ENCODE data around the gene LRP2BP. TPM values are rescaled to one million over a fixed set of nuclear protein-coding genes. Genes with fewer than 3 reads are reported as not detected.

The LRP2BP gene
- total RNA-seq, 1 donor, result 1.3 TPM

- DNase-seq (ENCODE audit: low read depth), result no peak
- H3K4me3 ChIP-seq (ENCODE audit: low read depth, low read length), result no peak overlapping the region
- TF ChIP-seq CTCF (IDR thresholded peaks at IDR 0.05; ENCODE audit: insufficient read depth, low read depth, low read length), result no peak
Observed at GRCh38 chr4:185426960-185427688, 31.4 kb upstream of the LRP2BP start.

GRCh38 chr4:185425647-185426352 lies 30.1 kb upstream of the LRP2BP start, which contains the start of gene UFSP2:
Gene UFSP2 (minus strand): TSS chr4:185425964. CDS start chr4:185425868, 96 bp downstream.
- no peak for TF ChIP-seq CTCF (IDR thresholded peaks at IDR 0.05; ENCODE audit: insufficient read depth, low read depth, low read length)
- H3K4me3 ChIP-seq (ENCODE audit: low read depth, low read length), result peak within 1 kb of the TSS; percentile 84
- peak; percentile 92 for DNase-seq (ENCODE audit: low read depth)

- no peak for TF ChIP-seq CTCF (IDR thresholded peaks at IDR 0.05; ENCODE audit: insufficient read depth, low read depth, low read length)
- H3K4me3 ChIP-seq (ENCODE audit: low read depth, low read length), result peak overlapping the region; percentile 84
- no peak for DNase-seq (ENCODE audit: low read depth)
Observed at GRCh38 chr4:185424905-185425646, 29.4 kb upstream of the LRP2BP start.

GRCh38 chr4:185421366-185422124 lies 25.8 kb upstream of the LRP2BP start:
- peak; percentile 80 for DNase-seq (ENCODE audit: low read depth)
- no peak for TF ChIP-seq CTCF (IDR thresholded peaks at IDR 0.05; ENCODE audit: insufficient read depth, low read depth, low read length)
- no peak overlapping the region for H3K4me3 ChIP-seq (ENCODE audit: low read depth, low read length)

- no peak overlapping the region for H3K4me3 ChIP-seq (ENCODE audit: low read depth, low read length)
- TF ChIP-seq CTCF (IDR thresholded peaks at IDR 0.05; ENCODE audit: insufficient read depth, low read depth, low read length), result no peak
- no peak for DNase-seq (ENCODE audit: low read depth)
Observed at GRCh38 chr4:185416955-185417354, 21.2 kb upstream of the LRP2BP start.

- DNase-seq (ENCODE audit: low read depth), result no peak
- TF ChIP-seq CTCF (IDR thresholded peaks at IDR 0.05; ENCODE audit: insufficient read depth, low read depth, low read length), result no peak
- H3K4me3 ChIP-seq (ENCODE audit: low read depth, low read length), result no peak overlapping the region
Observed at GRCh38 chr4:185412412-185412811, 16.7 kb upstream of the LRP2BP start.

All from fibroblast of villous mesenchyme (primary cell).